Naive thymus-derived CD8-positive, alpha-beta T cell (primary cell): ENCODE results near the gene KATNAL1. TPM values are rescaled to one million over a fixed set of nuclear protein-coding genes. Genes with fewer than 3 reads are reported as not detected.
"Not testable (repeated sequence)": the region's sequence is repeated elsewhere in the genome, so short reads cannot be mapped to it uniquely, and the experiment has no call there.

Experiments used
- ATAC-seq, 2 donors: fragments of 150-1000 bp; cut with Tn5 transposase in 1 of 2; sonication (Bioruptor Pico), chemical (Tn5 transposase) in 1 of 2; 1 replicate in 1 of 2; 2 replicates in 1 of 2; pipeline ENCODE4 v1.10.0; 2021; ENCODE audit warnings: mild to moderate bottlenecking in 2 of 2, moderate library complexity in 2 of 2
- POLR2A ChIA-PET: fragments of 350-600 bp; sonication (Branson Sonifier 250); formaldehyde crosslinking; loops from one replicate; lab custom pipeline; 2021; ENCODE audit warnings: antibody characterized with exemption; lab: Charles Lee
- DNase-seq, 10 donors: peaks; one replicate each; pipeline versions ENCODE4 v3.0.0 to v3.0.0-alpha.2; 2020 to 2022
- H3K27ac Mint-ChIP-seq, 10 donors: one replicate each; pipeline ENCODE4 v1.8.0; 2020 to 2022; ENCODE audit warnings: mild to moderate bottlenecking in 10 of 10, mixed read lengths in 10 of 10, moderate library complexity in 4 of 10, inconsistent platforms in 1 of 10
- H3K27me3 Mint-ChIP-seq, 5 donors: one replicate each; pipeline ENCODE4 v1.8.0; 2021 to 2022; ENCODE audit warnings: mixed read lengths in 5 of 5
- H3K36me3 Mint-ChIP-seq, 3 donors: one replicate each; pipeline ENCODE4 v1.8.0; 2020 to 2022; ENCODE audit warnings: mixed read lengths in 3 of 3, mild to moderate bottlenecking in 2 of 3, inconsistent platforms in 1 of 3
- H3K4me1 Mint-ChIP-seq, 4 donors: one replicate each; pipeline ENCODE4 v1.8.0; 2021 to 2022; ENCODE audit warnings: mixed read lengths in 4 of 4
- H3K4me3 Mint-ChIP-seq, 10 donors: one replicate each; pipeline ENCODE4 v1.8.0; 2020 to 2022; ENCODE audit warnings: mild to moderate bottlenecking in 10 of 10, mixed read lengths in 10 of 10, moderate library complexity in 6 of 10, inconsistent platforms in 1 of 10
- H3K9me3 Mint-ChIP-seq, 9 donors: one replicate each; pipeline ENCODE4 v1.8.0; 2020 to 2022; ENCODE audit warnings: mixed read lengths in 9 of 9, mild to moderate bottlenecking in 3 of 9, inconsistent platforms in 1 of 9, moderate library complexity in 1 of 9
- polyA plus RNA-seq, 3 donors: library from polyadenylated mRNA; unstranded; fragments of 300-500 nt; fragmentation: Illumina TruSeq; gene quantifications; one replicate each; pipeline ENCODE4 v1.2.3, GENCODE V29; 2021
- total RNA-seq, 8 experiments: library from RNA in 2 of 8; stranded (reverse) in 2 of 8; gene quantifications; one replicate each; pipeline ENCODE4 v1.2.3 and lab custom pipeline; 2021 to 2026

The KATNAL1 gene
- total and polyA plus RNA-seq, 5 experiments from 2014 or later: 0.25 to 1.7 (median 0.95) TPM

GRCh38 chr13:30276178-30276577, 31.2 kb downstream of the KATNAL1 start:
- Mint-ChIP-seq H3K27me3 (no peaks in the 10 kb centered on the region), H3K27ac (no peak overlapping the region), H3K36me3 (peaks cover 0 to 5% (median 0%) of the 10 kb centered on the region in 3 donors), H3K4me1 (peaks cover 4 to 16% (median 13%) of the 10 kb centered on the region in 4 donors), H3K4me3 (no peak overlapping the region), H3K9me3 (peaks cover 0 to 8% (median 0%) of the 10 kb centered on the region in 9 donors)
- ATAC-seq (no peak), DNase-seq (peak in 1 of 10 donors; percentile 7)
- POLR2A ChIA-PET: interaction anchor here (1.0 kb wide), 1 partner anchor 189 kb away, joined by 3 read pairs; the partner anchor contains the start of gene HMGB1

- no peak for ATAC-seq
- no peak for DNase-seq
- Mint-ChIP-seq H3K4me1 (peaks cover 4 to 16% (median 13%) of the 10 kb centered on the region in 4 donors), H3K36me3 (peaks cover 0 to 2% (median 0%) of the 10 kb centered on the region in 3 donors), H3K9me3 (peaks cover 0 to 8% (median 0%) of the 10 kb centered on the region in 9 donors), H3K27ac (no peak overlapping the region), H3K27me3 (no peaks in the 10 kb centered on the region), H3K4me3 (no peak overlapping the region)
- POLR2A ChIA-PET: no interaction called here
These were observed 33.3 kb downstream of the KATNAL1 start for GRCh38 chr13:30274083-30274482.

GRCh38 chr13:30270035-30270434, 37.3 kb downstream of the KATNAL1 start:
- H3K9me3 Mint-ChIP-seq, H3K27me3 Mint-ChIP-seq, DNase-seq, POLR2A ChIA-PET, H3K27ac Mint-ChIP-seq, ATAC-seq, H3K36me3 Mint-ChIP-seq, H3K4me1 Mint-ChIP-seq, H3K4me3 Mint-ChIP-seq: not testable (repeated sequence)

- Mint-ChIP-seq H3K9me3 (peaks cover 0 to 1% (median 0%) of the 10 kb centered on the region in 9 donors), H3K27me3 (no peaks in the 10 kb centered on the region), H3K4me1 (peaks cover 0 to 5% (median 4%) of the 10 kb centered on the region in 4 donors), H3K27ac (no peak overlapping the region), H3K4me3 (no peak overlapping the region), H3K36me3 (no peaks in the 10 kb centered on the region)
- POLR2A ChIA-PET: no interaction called here
- ATAC-seq: no peak
- DNase-seq: no peak
These were observed 38.7 kb downstream of the KATNAL1 start for GRCh38 chr13:30268673-30269072.

- Mint-ChIP-seq H3K27me3 (no peaks in the 10 kb centered on the region), H3K36me3 (peaks cover 0 to 2% (median 0%) of the 10 kb centered on the region in 3 donors), H3K9me3 (peaks cover 0 to 1% (median 0%) of the 10 kb centered on the region in 9 donors), H3K27ac (no peak overlapping the region), H3K4me1 (peaks cover 0 to 5% (median 0%) of the 10 kb centered on the region in 4 donors), H3K4me3 (no peak overlapping the region)
- DNase-seq: no peak
- no peak for ATAC-seq
- POLR2A ChIA-PET: no interaction called here
These were observed 40.6 kb downstream of the KATNAL1 start for GRCh38 chr13:30266756-30267155.

GRCh38 chr13:30259149-30259733, 48.1 kb downstream of the KATNAL1 start:
- not testable (repeated sequence) for H3K9me3 Mint-ChIP-seq, ATAC-seq, H3K36me3 Mint-ChIP-seq, DNase-seq, H3K27me3 Mint-ChIP-seq
- Mint-ChIP-seq H3K4me1 (peaks cover 9 to 25% (median 17%) of the 10 kb centered on the region in 4 donors), H3K27ac (peak overlapping the region in 1 of 10 donors; percentile 52), H3K4me3 (peak overlapping the region in 3 of 10 donors; percentile 19 to 38 (median 33))
- POLR2A ChIA-PET: interaction anchor here (0.6 kb wide), 1 partner anchor 283 kb away, joined by 3 read pairs; no protein-coding TSS in a partner anchor

- Mint-ChIP-seq H3K9me3 (peaks cover 0 to 8% (median 0%) of the 10 kb centered on the region in 9 donors), H3K27ac (peak overlapping the region in 7 of 10 donors; percentile 3 to 78 (median 34)), H3K4me3 (no peak overlapping the region), H3K4me1 (peaks cover 9 to 25% (median 17%) of the 10 kb centered on the region in 4 donors), H3K36me3 (peaks cover 0 to 5% (median 0%) of the 10 kb centered on the region in 3 donors), H3K27me3 (no peaks in the 10 kb centered on the region)
- DNase-seq: no peak
- POLR2A ChIA-PET: no interaction called here
- no peak for ATAC-seq
These were observed 49.8 kb downstream of the KATNAL1 start for GRCh38 chr13:30257468-30258099.

- DNase-seq: no peak
- no peak overlapping the region for H3K4me3 Mint-ChIP-seq
- no peak for ATAC-seq
- peaks cover 9 to 27% (median 17%) of the 10 kb centered on the region in 4 donors for H3K4me1 Mint-ChIP-seq
- peaks cover 0 to 8% (median 0%) of the 10 kb centered on the region in 9 donors for H3K9me3 Mint-ChIP-seq
- peak overlapping the region in 4 of 10 donors; percentile 7 to 78 (median 44) for H3K27ac Mint-ChIP-seq
- H3K36me3 Mint-ChIP-seq: peaks cover 0 to 5% (median 0%) of the 10 kb centered on the region in 3 donors
- no peaks in the 10 kb centered on the region for H3K27me3 Mint-ChIP-seq
- POLR2A ChIA-PET: no interaction called here
These were observed 50.5 kb downstream of the KATNAL1 start for GRCh38 chr13:30256713-30257467.

- DNase-seq: no peak
- peaks cover 0 to 5% (median 0%) of the 10 kb centered on the region in 3 donors for H3K36me3 Mint-ChIP-seq
- H3K4me3 Mint-ChIP-seq: no peak overlapping the region
- no peak for ATAC-seq
- POLR2A ChIA-PET: interaction anchor here (0.6 kb wide), 1 partner anchor 146 kb away, joined by 3 read pairs; no protein-coding TSS in a partner anchor
- H3K27ac Mint-ChIP-seq: no peak overlapping the region
- peaks cover 9 to 27% (median 17%) of the 10 kb centered on the region in 4 donors for H3K4me1 Mint-ChIP-seq
- H3K27me3 Mint-ChIP-seq: no peaks in the 10 kb centered on the region
- H3K9me3 Mint-ChIP-seq: peaks cover 0 to 7% (median 0%) of the 10 kb centered on the region in 9 donors
These were observed 51.7 kb downstream of the KATNAL1 start for GRCh38 chr13:30255696-30256095.

GRCh38 chr13:30253830-30254229, 53.5 kb downstream of the KATNAL1 start:
- POLR2A ChIA-PET: no interaction called here
- H3K27ac Mint-ChIP-seq: peak overlapping the region in 1 of 10 donors; percentile 64
- H3K9me3 Mint-ChIP-seq: peaks cover 0 to 9% (median 3%) of the 10 kb centered on the region in 9 donors
- no peaks in the 10 kb centered on the region for H3K27me3 Mint-ChIP-seq
- peaks cover 0 to 5% (median 5%) of the 10 kb centered on the region in 3 donors for H3K36me3 Mint-ChIP-seq
- peak overlapping the region in 1 of 10 donors; percentile 6 for H3K4me3 Mint-ChIP-seq
- DNase-seq (no peak), ATAC-seq (no peak)
- H3K4me1 Mint-ChIP-seq: peaks cover 7 to 12% (median 9%) of the 10 kb centered on the region in 4 donors

GRCh38 chr13:30247406-30247805, 59.9 kb downstream of the KATNAL1 start:
- ATAC-seq: no peak
- peaks cover 0 to 10% (median 8%) of the 10 kb centered on the region in 3 donors for H3K36me3 Mint-ChIP-seq
- no peak for DNase-seq
- POLR2A ChIA-PET: no interaction called here
- H3K27ac Mint-ChIP-seq: no peak overlapping the region
- peaks cover 0 to 18% (median 4%) of the 10 kb centered on the region in 9 donors for H3K9me3 Mint-ChIP-seq
- H3K4me1 Mint-ChIP-seq: peaks cover 0 to 2% (median 0%) of the 10 kb centered on the region in 4 donors
- no peaks in the 10 kb centered on the region for H3K27me3 Mint-ChIP-seq
- H3K4me3 Mint-ChIP-seq: no peak overlapping the region

- no peak overlapping the region for H3K4me3 Mint-ChIP-seq
- H3K27me3 Mint-ChIP-seq: no peaks in the 10 kb centered on the region
- H3K36me3 Mint-ChIP-seq: peaks cover 0 to 5% (median 3%) of the 10 kb centered on the region in 3 donors
- no peak for ATAC-seq
- H3K9me3 Mint-ChIP-seq: no peaks in the 10 kb centered on the region
- H3K27ac Mint-ChIP-seq: no peak overlapping the region
- no peak for DNase-seq
- POLR2A ChIA-PET: no interaction called here
- H3K4me1 Mint-ChIP-seq: no peaks in the 10 kb centered on the region
These were observed 65.8 kb downstream of the KATNAL1 start for GRCh38 chr13:30241532-30241931.
